GM23248 (cell line): Measurements from ENCODE around the gene DLG1. TPM values are rescaled to one million over a fixed set of nuclear protein-coding genes. Genes with fewer than 3 reads are reported as not detected.

Source experiments
- DNase-seq: peaks from one replicate; pipeline ENCODE4 v3.0.0-alpha.2; 2015
- H2AFZ ChIP-seq: fragments of 200-600 bp; sonication (generic); 2 replicates; pipeline ENCODE4 v1.6.1; 2016; ENCODE audit warnings: antibody characterized with exemption
- H3F3A ChIP-seq: fragments of 200-600 bp; sonication (generic); 2 replicates; pipeline ENCODE4 v1.6.1; 2016; ENCODE audit warnings: mild to moderate bottlenecking, antibody characterized with exemption, mixed run types; ENCODE audit not compliant: insufficient read depth
- H3K27ac ChIP-seq: fragments of 200-600 bp; sonication (generic); 2 replicates; pipeline ENCODE4 v1.5.1; 2016; ENCODE audit warnings: mild to moderate bottlenecking
- H3K27me3 ChIP-seq: fragments of 200-600 bp; sonication (generic); replicated peaks from 2 replicates; pipeline ENCODE4 v1.6.1; 2016; ENCODE audit warnings: mild to moderate bottlenecking; ENCODE audit not compliant: insufficient read depth
- H3K36me3 ChIP-seq: fragments of 200-600 bp; sonication (generic); 2 replicates; pipeline ENCODE4 v1.6.1; 2016; ENCODE audit warnings: low read depth, mild to moderate bottlenecking
- H3K4me1 ChIP-seq: fragments of 200-600 bp; sonication (generic); 2 replicates; pipeline ENCODE4 v1.6.1; 2016; ENCODE audit warnings: mild to moderate bottlenecking; ENCODE audit not compliant: insufficient read depth
- H3K4me2 ChIP-seq: fragments of 200-600 bp; sonication (generic); one replicate; pipeline ENCODE4 v1.6.1; 2016; ENCODE audit warnings: mild to moderate bottlenecking; ENCODE audit not compliant: unreplicated experiment
- H3K4me3 ChIP-seq: fragments of 200-600 bp; sonication (generic); 2 replicates; pipeline ENCODE4 v1.5.1; 2016; ENCODE audit warnings: mild to moderate bottlenecking
- H3K79me2 ChIP-seq: fragments of 200-600 bp; sonication (generic); 2 replicates; pipeline ENCODE4 v1.6.1; 2016; ENCODE audit warnings: mild to moderate bottlenecking; ENCODE audit not compliant: insufficient read depth
- H3K9ac ChIP-seq: fragments of 200-600 bp; sonication (generic); 2 replicates; pipeline ENCODE4 v1.6.1; 2016; ENCODE audit warnings: mild to moderate bottlenecking
- H3K9me2 ChIP-seq: fragments of 200-600 bp; sonication (generic); 2 replicates; pipeline ENCODE4 v1.6.1; 2016; ENCODE audit warnings: mixed run types, mild to moderate bottlenecking, moderate library complexity; ENCODE audit not compliant: insufficient read depth
- H3K9me3 ChIP-seq: fragments of 200-600 bp; sonication (generic); one replicate; pipeline ENCODE4 v1.6.1; 2017; ENCODE audit warnings: low read depth
- H4K20me1 ChIP-seq: fragments of 200-600 bp; sonication (generic); 2 replicates; pipeline ENCODE4 v1.6.0; 2016; ENCODE audit not compliant: insufficient read depth
- EZH2 ChIP-seq: fragments of 200-600 bp; sonication (generic); IDR thresholded peaks from 2 replicates; pipeline ENCODE4 v1.6.1; 2018; ENCODE audit warnings: antibody characterized with exemption, mild to moderate bottlenecking; ENCODE audit not compliant: insufficient read depth, poor library complexity, severe bottlenecking
- EZH2phosphoT487 ChIP-seq: fragments of 200-600 bp; sonication (generic); IDR thresholded peaks from 2 replicates; pipeline ENCODE4 v1.6.1; 2018; ENCODE audit warnings: antibody characterized with exemption, moderate library complexity, mild to moderate bottlenecking, low read depth; ENCODE audit not compliant: insufficient read depth
- WGBS, 2 experiments: methylation state at CpG; one replicate each; pipeline ENCODE4 v1.1.6; 2015 to 2017; ENCODE audit warnings: low lambda C conversion rate in 2 of 2, low coverage in 1 of 2; ENCODE audit errors: missing lambda C conversion rate in 2 of 2; 5-methylcytosine and 5-hydroxymethylcytosine counted together
- in situ Hi-C: fragments of 300-500 bp; cut with MboI; formaldehyde crosslinking; loops from 2 replicates; pipeline ENCODE4 v1.15.0; 2020
- polyA plus RNA-seq: library from polyadenylated mRNA; unstranded; fragments of >200 nt; fragmentation: Nextera tagmentation; extraction: Ambion mirVana; gene quantifications from 2 replicates; pipeline ENCODE4 v1.2.1, GENCODE V29; 2016
- total RNA-seq: library from RNA; depleted of rRNA; stranded (reverse); fragments of >200 nt; shearing (Covaris generic); gene quantifications from 2 replicates; pipeline ENCODE4 v1.2.3, GENCODE V29; 2014

Gene DLG1
- total and polyA plus RNA-seq, 2 experiments from 2014 or later = 23.2 to 45.9 TPM

- Histone ChIP-seq H3K4me3 (no peak overlapping the region), H3K27me3 (no peaks in the 10 kb centered on the region), H3K9ac (no peak overlapping the region), H3K27ac (no peak overlapping the region), H2AFZ (no peak overlapping the region), H3K9me2 (no peaks in the 10 kb centered on the region), H3K4me1 (peaks cover 11% of the 10 kb centered on the region; the same call in 1 of the 2 replicates), H3K4me2 (no peak overlapping the region), H3F3A (0 out of 2 replicates have a peak, but pooled peaks cover 6% of the 10 kb centered on the region), H4K20me1 (peaks cover 4% of the 10 kb centered on the region; the same call in 1 of the 2 replicates), H3K79me2 (peaks cover 99% of the 10 kb centered on the region), H3K9me3 (no peaks in the 10 kb centered on the region), H3K36me3 (no peaks in the 10 kb centered on the region)
- in situ Hi-C loops = no loop called here
- DNase-seq = no peak
- WGBS, 2 experiments = 44 to 51% methylated on average over 3 of the region's 3 CpGs
- no peak for TF ChIP-seq EZH2
- TF ChIP-seq EZH2phosphoT487 = no peak
These were observed 72.2 kb downstream of the DLG1 start for GRCh38 chr3:197226179-197226578.

DNA sequence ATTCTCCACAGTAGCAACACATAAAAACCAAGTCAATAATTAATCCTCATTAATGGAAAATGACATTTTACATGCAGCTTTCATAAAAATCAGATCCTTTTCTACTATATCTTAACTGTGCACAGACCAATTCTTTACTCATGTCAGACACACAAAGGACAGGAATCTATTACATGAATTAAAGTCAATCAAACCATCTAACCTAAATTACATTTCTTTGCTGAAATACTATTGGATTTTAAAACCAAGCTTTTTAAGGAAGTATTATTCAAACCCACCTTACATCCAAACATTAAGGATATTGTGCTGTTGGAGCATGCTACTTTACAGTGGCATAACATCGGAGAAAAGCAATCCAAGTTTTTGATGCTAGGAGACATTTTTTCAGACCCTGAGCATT lies 72.8 kb downstream of the DLG1 start:
- H3K4me1 ChIP-seq = peaks cover 11% of the 10 kb centered on the region; the same call in 1 of the 2 replicates
- H3K9ac ChIP-seq = no peak overlapping the region
- no peaks in the 10 kb centered on the region for H3K36me3 ChIP-seq
- no peak overlapping the region for H3K27ac ChIP-seq
- no peaks in the 10 kb centered on the region for H3K9me2 ChIP-seq
- TF ChIP-seq EZH2phosphoT487 (no peak), EZH2 (no peak)
- no peak overlapping the region for H2AFZ ChIP-seq
- H3K79me2 ChIP-seq = peaks cover 99% of the 10 kb centered on the region
- no peak overlapping the region for H3K4me3 ChIP-seq
- H3K4me2 ChIP-seq = no peak overlapping the region
- H3K27me3 ChIP-seq = no peaks in the 10 kb centered on the region
- 67 to 83% methylated on average over 1 of the region's 1 CpG for WGBS, 2 experiments
- H3F3A ChIP-seq = 0 out of 2 replicates have a peak, but pooled peaks cover 6% of the 10 kb centered on the region
- no peaks in the 10 kb centered on the region for H3K9me3 ChIP-seq
- H4K20me1 ChIP-seq = peaks cover 4% of the 10 kb centered on the region; the same call in 1 of the 2 replicates
- in situ Hi-C loops = no loop called here
- no peak for DNase-seq

DNA sequence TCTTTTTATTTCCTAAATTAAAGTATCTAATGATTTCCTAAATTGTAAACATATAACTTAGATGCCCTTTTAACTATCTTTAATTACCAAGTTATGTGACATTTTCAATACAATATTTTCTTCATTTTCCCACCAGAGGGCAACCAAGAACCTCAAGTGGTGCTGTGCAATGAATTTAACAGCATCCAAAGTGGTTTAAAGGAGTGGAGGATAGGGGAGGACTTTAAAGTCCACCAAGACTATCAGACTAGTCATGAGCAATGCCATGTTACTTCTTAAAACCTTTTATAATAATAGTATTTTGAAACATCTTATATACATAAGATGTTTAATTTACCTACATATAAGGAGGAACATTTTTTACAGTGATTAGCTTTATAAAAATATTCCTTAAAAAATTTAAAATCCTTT lies 74.4 kb downstream of the DLG1 start:
- in situ Hi-C loops = no loop called here
- no peak for TF ChIP-seq EZH2phosphoT487
- no peak for TF ChIP-seq EZH2
- no peaks in the 10 kb centered on the region for H3K9me2 ChIP-seq
- H3K4me2 ChIP-seq = no peak overlapping the region
- H4K20me1 ChIP-seq = peaks cover 4% of the 10 kb centered on the region; the same call in 1 of the 2 replicates
- H2AFZ ChIP-seq = no peak overlapping the region
- H3K4me1 ChIP-seq = peaks cover 11% of the 10 kb centered on the region; the same call in 1 of the 2 replicates
- no peaks in the 10 kb centered on the region for H3K27me3 ChIP-seq
- 0 out of 2 replicates have a peak, but pooled peaks cover 6% of the 10 kb centered on the region for H3F3A ChIP-seq
- peak; percentile 73 for DNase-seq
- no peak overlapping the region for H3K4me3 ChIP-seq
- H3K79me2 ChIP-seq = peaks cover 100% of the 10 kb centered on the region
- H3K9me3 ChIP-seq = no peaks in the 10 kb centered on the region
- H3K27ac ChIP-seq = no peak overlapping the region
- H3K9ac ChIP-seq = no peak overlapping the region
- no peaks in the 10 kb centered on the region for H3K36me3 ChIP-seq

DNA sequence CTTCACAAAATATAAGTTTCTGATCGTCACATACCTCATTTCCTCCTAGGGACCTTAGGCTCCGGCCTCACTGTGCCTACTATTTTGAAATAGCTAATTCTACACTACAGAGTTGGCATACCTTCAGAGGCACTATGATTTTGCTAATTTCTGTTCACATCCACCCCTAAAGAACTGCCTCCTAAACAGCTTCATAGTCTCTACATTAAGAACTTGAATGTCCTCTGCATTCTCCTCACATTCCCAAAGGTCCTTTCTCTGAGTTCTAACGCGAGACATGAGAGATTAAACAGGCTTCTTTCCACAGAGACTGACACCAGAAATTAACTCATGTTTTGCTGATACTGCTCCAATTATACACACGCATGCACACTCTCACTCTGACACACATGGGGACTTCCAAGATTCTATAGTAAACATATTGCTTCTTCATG lies 75.5 kb downstream of the DLG1 start:
- H3F3A ChIP-seq = 0 out of 2 replicates have a peak, but pooled peaks cover 6% of the 10 kb centered on the region
- H3K9ac ChIP-seq = no peak overlapping the region
- WGBS, 2 experiments = 42 to 48% methylated on average over 5 of the region's 5 CpGs
- DNase-seq = no peak
- in situ Hi-C loops = no loop called here
- H3K4me2 ChIP-seq = no peak overlapping the region
- peaks cover 4% of the 10 kb centered on the region; the same call in 1 of the 2 replicates for H4K20me1 ChIP-seq
- no peak overlapping the region for H3K4me3 ChIP-seq
- H3K9me2 ChIP-seq = no peaks in the 10 kb centered on the region
- peaks cover 11% of the 10 kb centered on the region; the same call in 1 of the 2 replicates for H3K4me1 ChIP-seq
- no peaks in the 10 kb centered on the region for H3K9me3 ChIP-seq
- no peaks in the 10 kb centered on the region for H3K36me3 ChIP-seq
- H3K27ac ChIP-seq = 0 out of 2 replicates have a peak overlapping the region, but pooled peaks have one; percentile 6
- no peak for TF ChIP-seq EZH2phosphoT487
- TF ChIP-seq EZH2 = no peak
- no peaks in the 10 kb centered on the region for H3K27me3 ChIP-seq
- no peak overlapping the region for H2AFZ ChIP-seq
- H3K79me2 ChIP-seq = peaks cover 100% of the 10 kb centered on the region
